ENCODE measurements around the gene PRKN. TPM values are rescaled to one million over a fixed set of nuclear protein-coding genes. Genes with fewer than 3 reads are reported as not detected.

Gene PRKN
- total RNA-seq, 4 donors from 2014 or later, result 4.5 to 12.3 (median 9.0) TPM

- in situ Hi-C loops (cut with MboI; ENCODE audit: low pct_ligation_motif_present in 1 of 4, low pct_unique_long_range_greater_than_20kb in 1 of 4, low sequenced_read_pairs in 3 of 4), result no loop called here
- no peak overlapping the region for H3K4me3 ChIP-seq
- no peak overlapping the region for H3K27ac ChIP-seq
- H3K27me3 ChIP-seq, result no peaks in the 10 kb centered on the region
- H3K9me3 ChIP-seq, result peaks cover 0 to 3% of the 10 kb centered on the region in 2 donors
- TF ChIP-seq CTCF (IDR thresholded peaks at IDR 0.05) (no peak), POLR2A (IDR thresholded peaks at IDR 0.05) (no peak), POLR2AphosphoS5 (IDR thresholded peaks at IDR 0.05) (no peak), EP300 (IDR thresholded peaks at IDR 0.05; ENCODE audit: low read depth) (no peak)
- H3K36me3 ChIP-seq, result no peaks in the 10 kb centered on the region
- intact Hi-C loops (cut with DNase I; ENCODE audit: low total_unique reads), result no loop called here
- no peak for DNase-seq
- H3K4me1 ChIP-seq, result peaks cover 0 to 16% (median 0%) of the 10 kb centered on the region in 4 donors
These were observed 96.0 kb downstream of the PRKN start for GRCh38 chr6:162631546-162631945.

- Histone ChIP-seq H3K27ac (no peak overlapping the region), H3K36me3 (no peaks in the 10 kb centered on the region), H3K9me3 (peaks cover 0 to 3% of the 10 kb centered on the region in 2 donors), H3K4me1 (peaks cover 0 to 13% (median 0%) of the 10 kb centered on the region in 4 donors), H3K4me3 (no peak overlapping the region), H3K27me3 (no peaks in the 10 kb centered on the region)
- WGBS, 2 donors (ENCODE audit: low coverage in 1 of 2), result 84 to 93% methylated on average over 5 of the region's 5 CpGs
- in situ Hi-C loops (cut with MboI; ENCODE audit: low pct_ligation_motif_present in 1 of 4, low pct_unique_long_range_greater_than_20kb in 1 of 4, low sequenced_read_pairs in 3 of 4) (no loop called here), intact Hi-C loops (cut with DNase I; ENCODE audit: low total_unique reads) (no loop called here)
- DNase-seq, result no peak
- TF ChIP-seq EP300 (IDR thresholded peaks at IDR 0.05; ENCODE audit: low read depth) (no peak), CTCF (IDR thresholded peaks at IDR 0.05) (no peak), POLR2AphosphoS5 (IDR thresholded peaks at IDR 0.05) (no peak), POLR2A (IDR thresholded peaks at IDR 0.05) (no peak)
These were observed 97.5 kb downstream of the PRKN start for GRCh38 chr6:162630069-162630468.

GRCh38 chr6:162627825-162628224 lies 99.7 kb downstream of the PRKN start:
- intact Hi-C loops (cut with DNase I; ENCODE audit: low total_unique reads), result loop anchor here (2.0 kb wide), 1 partner anchor 61 kb away; no protein-coding TSS in a partner anchor
- no peak for DNase-seq
- peaks cover 0 to 13% (median 0%) of the 10 kb centered on the region in 4 donors for H3K4me1 ChIP-seq
- in situ Hi-C loops (cut with MboI; ENCODE audit: low pct_ligation_motif_present in 1 of 4, low pct_unique_long_range_greater_than_20kb in 1 of 4, low sequenced_read_pairs in 3 of 4), result no loop called here
- peaks cover 0 to 3% of the 10 kb centered on the region in 2 donors for H3K9me3 ChIP-seq
- no peaks in the 10 kb centered on the region for H3K27me3 ChIP-seq
- H3K36me3 ChIP-seq, result no peaks in the 10 kb centered on the region
- 72 to 75% methylated on average over 5 of the region's 5 CpGs for WGBS, 2 donors (ENCODE audit: low coverage in 1 of 2)
- TF ChIP-seq EP300 (IDR thresholded peaks at IDR 0.05; ENCODE audit: low read depth), result no peak
- TF ChIP-seq CTCF (IDR thresholded peaks at IDR 0.05), result no peak
- TF ChIP-seq POLR2AphosphoS5 (IDR thresholded peaks at IDR 0.05), result no peak
- no peak for TF ChIP-seq POLR2A (IDR thresholded peaks at IDR 0.05)
- H3K27ac ChIP-seq, result no peak overlapping the region
- no peak overlapping the region for H3K4me3 ChIP-seq

GRCh38 chr6:162627362-162627761 lies 100.2 kb downstream of the PRKN start:
- no peak for DNase-seq
- peaks cover 0 to 13% (median 0%) of the 10 kb centered on the region in 4 donors for H3K4me1 ChIP-seq
- no peak overlapping the region for H3K4me3 ChIP-seq
- no peaks in the 10 kb centered on the region for H3K27me3 ChIP-seq
- H3K9me3 ChIP-seq, result peaks cover 0 to 3% of the 10 kb centered on the region in 2 donors
- H3K27ac ChIP-seq, result no peak overlapping the region
- H3K36me3 ChIP-seq, result no peaks in the 10 kb centered on the region
- intact Hi-C loops (cut with DNase I; ENCODE audit: low total_unique reads) (loop anchor here (2.0 kb wide), 1 partner anchor 61 kb away; no protein-coding TSS in a partner anchor), in situ Hi-C loops (cut with MboI; ENCODE audit: low pct_ligation_motif_present in 1 of 4, low pct_unique_long_range_greater_than_20kb in 1 of 4, low sequenced_read_pairs in 3 of 4) (no loop called here)
- 36 to 52% methylated on average over 4 of the region's 4 CpGs for WGBS, 2 donors (ENCODE audit: low coverage in 1 of 2)
- TF ChIP-seq CTCF (IDR thresholded peaks at IDR 0.05) (no peak), EP300 (IDR thresholded peaks at IDR 0.05; ENCODE audit: low read depth) (no peak), POLR2A (IDR thresholded peaks at IDR 0.05) (no peak), POLR2AphosphoS5 (IDR thresholded peaks at IDR 0.05) (no peak)
